ENCODE data around the gene MND1. TPM values are rescaled to one million over a fixed set of nuclear protein-coding genes. Genes with fewer than 3 reads are reported as not detected.

MND1 gene
- total and polyA plus RNA-seq, 2 donors (not counting 3 experiments of a cell fraction or from before 2014, with no cell fraction given), result 0.66 to 7.7 TPM

DNA sequence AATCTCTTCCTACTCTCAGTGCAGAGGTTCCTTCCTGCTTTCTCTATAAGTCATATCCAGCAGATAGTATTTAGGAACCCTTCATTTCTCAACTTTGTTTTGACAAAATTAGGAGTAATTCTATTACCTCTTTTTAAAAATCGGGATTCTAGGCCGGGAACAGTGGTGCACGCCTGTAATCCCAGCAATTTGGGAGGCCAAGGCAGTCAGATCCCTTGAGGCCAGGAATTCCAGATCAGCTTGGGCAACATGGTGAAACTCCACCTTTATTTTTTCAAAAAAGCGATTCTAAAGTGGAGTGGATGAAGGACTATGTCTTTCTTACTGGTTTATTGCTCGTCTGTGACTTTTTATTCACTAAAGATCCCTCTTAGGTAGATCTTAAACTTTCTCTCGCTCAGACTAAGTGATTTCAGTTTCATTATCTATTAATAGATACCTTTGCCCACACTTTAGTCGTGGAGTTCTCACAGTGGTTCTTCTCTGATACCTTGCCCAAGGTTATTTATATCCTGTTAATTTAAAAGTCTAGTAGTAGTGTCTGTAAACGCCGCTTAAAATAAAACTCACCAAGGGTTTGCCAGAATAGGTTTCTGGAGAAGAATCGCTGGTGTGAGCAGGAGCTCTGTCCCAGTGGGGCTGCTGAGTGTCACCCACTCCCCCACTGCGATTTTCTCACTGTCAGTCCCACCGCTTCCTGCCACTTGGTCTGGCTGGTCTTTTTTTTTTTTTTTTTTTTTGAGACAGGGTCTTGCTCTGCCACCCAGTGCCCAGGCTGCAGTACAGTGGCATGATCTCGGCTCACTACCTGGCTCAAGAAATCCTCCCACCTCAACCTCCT, 94.6 kb downstream of the MND1 start:
- TF ChIP-seq, protein P1, sequence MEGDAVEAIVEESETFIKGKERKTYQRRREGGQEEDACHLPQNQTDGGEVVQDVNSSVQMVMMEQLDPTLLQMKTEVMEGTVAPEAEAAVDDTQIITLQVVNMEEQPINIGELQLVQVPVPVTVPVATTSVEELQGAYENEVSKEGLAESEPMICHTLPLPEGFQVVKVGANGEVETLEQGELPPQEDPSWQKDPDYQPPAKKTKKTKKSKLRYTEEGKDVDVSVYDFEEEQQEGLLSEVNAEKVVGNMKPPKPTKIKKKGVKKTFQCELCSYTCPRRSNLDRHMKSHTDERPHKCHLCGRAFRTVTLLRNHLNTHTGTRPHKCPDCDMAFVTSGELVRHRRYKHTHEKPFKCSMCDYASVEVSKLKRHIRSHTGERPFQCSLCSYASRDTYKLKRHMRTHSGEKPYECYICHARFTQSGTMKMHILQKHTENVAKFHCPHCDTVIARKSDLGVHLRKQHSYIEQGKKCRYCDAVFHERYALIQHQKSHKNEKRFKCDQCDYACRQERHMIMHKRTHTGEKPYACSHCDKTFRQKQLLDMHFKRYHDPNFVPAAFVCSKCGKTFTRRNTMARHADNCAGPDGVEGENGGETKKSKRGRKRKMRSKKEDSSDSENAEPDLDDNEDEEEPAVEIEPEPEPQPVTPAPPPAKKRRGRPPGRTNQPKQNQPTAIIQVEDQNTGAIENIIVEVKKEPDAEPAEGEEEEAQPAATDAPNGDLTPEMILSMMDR (IDR thresholded peaks at IDR 0.05; ENCODE audit: extremely low read depth in 1 of 2, insufficient read depth in 1 of 2, low read depth in 1 of 2, low read length in 2 of 2), result no peak
- TF ChIP-seq POLR2A (IDR thresholded peaks at IDR 0.05; ENCODE audit: low read depth, low read length), result no peak
- no peak for TF ChIP-seq EZH2 (IDR thresholded peaks at IDR 0.05; ENCODE audit: borderline replicate concordance, low read depth, low read length, severe bottlenecking)
- no peak for TF ChIP-seq POLR2AphosphoS5 (IDR thresholded peaks at IDR 0.05; ENCODE audit: insufficient read depth, low read depth, low read length)
- TF ChIP-seq GATA2 (IDR thresholded peaks at IDR 0.05; ENCODE audit: insufficient read depth, insufficient read length, low read depth, low read length), result no peak
- TF ChIP-seq FOS (IDR thresholded peaks at IDR 0.05; ENCODE audit: borderline replicate concordance, insufficient read depth, low read length), result no peak
- no peak for TF ChIP-seq MYC (IDR thresholded peaks at IDR 0.05; ENCODE audit: low read depth, low read length)
- no peak for TF ChIP-seq JUN (IDR thresholded peaks at IDR 0.05; ENCODE audit: borderline replicate concordance, insufficient read depth, insufficient read length, low read depth)
- TF ChIP-seq, protein P2, sequence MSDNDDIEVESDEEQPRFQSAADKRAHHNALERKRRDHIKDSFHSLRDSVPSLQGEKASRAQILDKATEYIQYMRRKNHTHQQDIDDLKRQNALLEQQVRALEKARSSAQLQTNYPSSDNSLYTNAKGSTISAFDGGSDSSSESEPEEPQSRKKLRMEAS (IDR thresholded peaks at IDR 0.05; ENCODE audit: insufficient read depth, insufficient read length), result no peak
- Histone ChIP-seq H4K20me1 (replicated peaks; ENCODE audit: control insufficient read depth, extremely low read depth, insufficient read depth, low read length) (no peaks in the 10 kb centered on the region), H3K79me2 (ENCODE audit: control insufficient read depth, insufficient read depth, low read length) (no peaks in the 10 kb centered on the region), H3K9me1 (replicated peaks; ENCODE audit: control insufficient read depth, extremely low read depth, insufficient read depth, low read length) (no peaks in the 10 kb centered on the region), H3K9ac (replicated peaks; ENCODE audit: extremely low read depth, insufficient read depth, low read length) (no peak overlapping the region), H3K9me3 (replicated peaks; ENCODE audit: control insufficient read depth, insufficient read depth, low read length) (no peaks in the 10 kb centered on the region), H3K27ac (ENCODE audit: insufficient read depth, low read depth, low read length) (no peak overlapping the region), H3K36me3 (ENCODE audit: control insufficient read depth in 2 of 2, extremely low read depth in 1 of 2, insufficient read depth in 2 of 2, low read length in 2 of 2) (no peaks in the 10 kb centered on the region), H3K4me1 (ENCODE audit: control insufficient read depth, extremely low read depth, insufficient read depth, low read length) (no peaks in the 10 kb centered on the region), H3K4me2 (ENCODE audit: insufficient read depth, low read length) (no peak overlapping the region), H2AFZ (ENCODE audit: low read depth, low read length) (no peak overlapping the region), H3K4me3 (replicated peaks in 1 of 3; ENCODE audit: insufficient read depth in 1 of 3, low read depth in 1 of 3, low read length in 3 of 3) (no peak overlapping the region), H3K27me3 (ENCODE audit: control insufficient read depth in 2 of 2, insufficient read depth in 2 of 2, low read length in 2 of 2) (no peaks in the 10 kb centered on the region)
- FAIRE-seq (no peak), DNase-seq (ENCODE audit: low read depth, low spot score) (no peak)
- no TSS peak for BruUV-seq (replicated peaks)
- intact Hi-C loops (cut with micrococcal nuclease) (no loop called here), dilution Hi-C loops (cut with MboI; ENCODE audit: extremely low pct_ligation_motif_present, low sequenced_read_pairs) (no loop called here)
- CTCF ChIA-PET, result interaction anchor here (1.5 to 2.8 kb wide), 2 partner anchors 8 to 135 kb away, joined by 4 to 12 read pairs; no protein-coding TSS in a partner anchor
- POLR2A ChIA-PET, result no interaction called here

Data from endothelial cell of umbilical vein (primary cell).